WI38 (cell line): ENCODE data around the gene POP4.

ENCODE experiments used
- H3K4me3 ChIP-seq: 2 replicates; pipeline ENCODE4 v1.5.1; 2011; ENCODE audit warnings: low read depth, mild to moderate bottlenecking, control low read depth, low read length
- CTCF ChIP-seq: IDR thresholded peaks from 2 replicates; pipeline ENCODE4 v1.5.1; 2012; ENCODE audit warnings: low read depth, mild to moderate bottlenecking, control low read depth, low read length

POP4 gene

GRCh38 chr19:29603308-29603707 lies 2.8 kb upstream of the POP4 start:
- no peak overlapping the region for H3K4me3 ChIP-seq
- TF ChIP-seq CTCF = no peak

GRCh38 chr19:29606420-29606747 lies 301 bp downstream of the POP4 start:
- TF ChIP-seq CTCF = no peak

GRCh38 chr19:29609636-29610035 lies 3.6 kb downstream of the POP4 start:
- no peak overlapping the region for H3K4me3 ChIP-seq
- no peak for TF ChIP-seq CTCF

More at GRCh38 chr19:29606420-29606747, 301 bp downstream of the POP4 start:
- H3K4me3 ChIP-seq = peak overlapping the region; percentile 99

GRCh38 chr19:29610213-29610573 lies 4.1 kb downstream of the POP4 start:
- no peak overlapping the region for H3K4me3 ChIP-seq
- no peak for TF ChIP-seq CTCF

GRCh38 chr19:29610574-29611271 lies 4.6 kb downstream of the POP4 start:
- peak; percentile 87 for TF ChIP-seq CTCF
- no peak overlapping the region for H3K4me3 ChIP-seq

GRCh38 chr19:29612121-29612520 lies 6.0 kb downstream of the POP4 start:
- no peak overlapping the region for H3K4me3 ChIP-seq
- TF ChIP-seq CTCF = no peak

- no peak overlapping the region for H3K4me3 ChIP-seq
- TF ChIP-seq CTCF = no peak
Measured at GRCh38 chr19:29612801-29613595, 6.9 kb downstream of the POP4 start.
